ENCODE measurements around the gene MAPT.

MAPT gene

DNA sequence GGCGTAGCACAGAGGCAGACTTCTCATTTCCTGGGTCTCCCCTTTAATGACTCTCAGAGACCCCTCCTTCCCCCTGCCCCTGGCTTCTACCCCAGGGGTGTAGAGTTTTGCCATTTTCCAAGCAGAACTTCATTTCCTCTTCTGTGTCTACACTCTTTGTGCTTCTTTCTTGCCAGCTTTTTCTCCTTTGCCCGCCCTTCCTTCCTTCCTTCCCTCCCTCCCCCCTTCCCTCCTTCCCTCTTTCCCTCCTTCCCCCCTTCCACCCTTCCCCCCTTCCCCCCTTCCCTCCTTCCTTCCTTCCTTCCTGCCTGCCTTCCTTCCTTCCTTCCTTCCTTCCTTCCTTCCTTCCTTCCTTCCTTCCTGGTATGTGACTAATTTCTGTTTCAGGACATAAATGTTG, 47.0 kb downstream of the MAPT start:
- no peak for TF ChIP-seq EGR1 (IDR thresholded peaks at IDR 0.05)
- no peak for TF ChIP-seq TEAD4 (IDR thresholded peaks at IDR 0.05)
- TF ChIP-seq EP300 (IDR thresholded peaks at IDR 0.05; ENCODE audit: borderline replicate concordance), result no peak
- TF ChIP-seq FOXM1 (IDR thresholded peaks at IDR 0.05; ENCODE audit: borderline replicate concordance, low read depth), result no peak
- TF ChIP-seq TAF1 (IDR thresholded peaks at IDR 0.05; ENCODE audit: low read depth), result no peak
- TF ChIP-seq ZBTB7A (IDR thresholded peaks at IDR 0.05; ENCODE audit: low read depth), result no peak
- no peak for TF ChIP-seq TCF12 (IDR thresholded peaks at IDR 0.05; ENCODE audit: low read depth)
- TF ChIP-seq RAD21 (IDR thresholded peaks at IDR 0.05; ENCODE audit: low read depth), result no peak
- TF ChIP-seq CEBPB (IDR thresholded peaks at IDR 0.05), result no peak

DNA sequence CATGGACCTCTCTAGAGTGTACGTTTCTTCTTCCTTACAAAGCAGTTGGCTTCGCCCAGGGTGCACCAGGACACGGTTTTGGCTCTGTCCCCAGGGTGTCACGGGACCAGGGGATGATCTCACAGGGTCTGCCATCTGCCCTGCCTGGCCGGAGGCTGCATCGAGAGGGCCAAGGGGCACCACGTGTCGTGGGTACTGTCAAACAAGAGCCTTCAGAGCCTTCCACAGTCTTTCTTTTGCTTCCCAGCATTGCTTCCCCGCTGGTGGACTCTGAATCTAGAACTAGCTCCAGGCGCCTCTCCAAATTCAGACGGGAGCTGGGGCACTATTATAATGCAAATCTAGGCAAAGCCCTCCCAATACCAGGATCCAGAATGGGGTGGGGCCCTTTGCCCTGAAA, 47.9 kb downstream of the MAPT start:
- TF ChIP-seq TCF12 (IDR thresholded peaks at IDR 0.05; ENCODE audit: low read depth), result no peak

DNA sequence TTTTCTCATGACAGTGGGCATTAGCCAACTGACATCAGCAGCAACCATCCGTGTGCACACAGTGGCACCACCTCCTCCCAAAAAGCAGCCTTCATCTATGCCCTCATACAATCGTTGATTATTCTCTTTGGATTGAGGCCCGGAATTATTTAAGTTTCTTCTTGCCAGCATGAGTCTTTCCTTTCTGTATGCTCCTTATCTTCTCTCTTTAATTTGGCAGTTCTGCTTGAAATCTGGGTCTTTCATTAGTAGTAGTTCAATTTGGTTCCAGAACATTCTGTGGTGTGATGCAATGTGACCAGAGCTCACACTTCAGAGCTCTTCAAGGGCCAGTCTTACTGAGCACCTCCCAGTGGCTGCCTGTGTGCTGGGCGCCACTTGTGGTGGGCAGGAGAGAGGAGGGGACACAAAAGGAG, 52.5 kb downstream of the MAPT start:
- TF ChIP-seq YY1 (IDR thresholded peaks at IDR 0.05; ENCODE audit: low read depth) (no peak), FOXM1 (IDR thresholded peaks at IDR 0.05; ENCODE audit: borderline replicate concordance, low read depth) (no peak), TCF12 (IDR thresholded peaks at IDR 0.05; ENCODE audit: low read depth) (no peak), NFIC (IDR thresholded peaks at IDR 0.05) (no peak), CEBPB (IDR thresholded peaks at IDR 0.05) (no peak), TEAD4 (IDR thresholded peaks at IDR 0.05) (no peak)
- TF ChIP-seq, protein P1, sequence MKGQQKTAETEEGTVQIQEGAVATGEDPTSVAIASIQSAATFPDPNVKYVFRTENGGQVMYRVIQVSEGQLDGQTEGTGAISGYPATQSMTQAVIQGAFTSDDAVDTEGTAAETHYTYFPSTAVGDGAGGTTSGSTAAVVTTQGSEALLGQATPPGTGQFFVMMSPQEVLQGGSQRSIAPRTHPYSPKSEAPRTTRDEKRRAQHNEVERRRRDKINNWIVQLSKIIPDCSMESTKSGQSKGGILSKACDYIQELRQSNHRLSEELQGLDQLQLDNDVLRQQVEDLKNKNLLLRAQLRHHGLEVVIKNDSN (IDR thresholded peaks at IDR 0.05), result no peak
- TF ChIP-seq, protein P2, sequence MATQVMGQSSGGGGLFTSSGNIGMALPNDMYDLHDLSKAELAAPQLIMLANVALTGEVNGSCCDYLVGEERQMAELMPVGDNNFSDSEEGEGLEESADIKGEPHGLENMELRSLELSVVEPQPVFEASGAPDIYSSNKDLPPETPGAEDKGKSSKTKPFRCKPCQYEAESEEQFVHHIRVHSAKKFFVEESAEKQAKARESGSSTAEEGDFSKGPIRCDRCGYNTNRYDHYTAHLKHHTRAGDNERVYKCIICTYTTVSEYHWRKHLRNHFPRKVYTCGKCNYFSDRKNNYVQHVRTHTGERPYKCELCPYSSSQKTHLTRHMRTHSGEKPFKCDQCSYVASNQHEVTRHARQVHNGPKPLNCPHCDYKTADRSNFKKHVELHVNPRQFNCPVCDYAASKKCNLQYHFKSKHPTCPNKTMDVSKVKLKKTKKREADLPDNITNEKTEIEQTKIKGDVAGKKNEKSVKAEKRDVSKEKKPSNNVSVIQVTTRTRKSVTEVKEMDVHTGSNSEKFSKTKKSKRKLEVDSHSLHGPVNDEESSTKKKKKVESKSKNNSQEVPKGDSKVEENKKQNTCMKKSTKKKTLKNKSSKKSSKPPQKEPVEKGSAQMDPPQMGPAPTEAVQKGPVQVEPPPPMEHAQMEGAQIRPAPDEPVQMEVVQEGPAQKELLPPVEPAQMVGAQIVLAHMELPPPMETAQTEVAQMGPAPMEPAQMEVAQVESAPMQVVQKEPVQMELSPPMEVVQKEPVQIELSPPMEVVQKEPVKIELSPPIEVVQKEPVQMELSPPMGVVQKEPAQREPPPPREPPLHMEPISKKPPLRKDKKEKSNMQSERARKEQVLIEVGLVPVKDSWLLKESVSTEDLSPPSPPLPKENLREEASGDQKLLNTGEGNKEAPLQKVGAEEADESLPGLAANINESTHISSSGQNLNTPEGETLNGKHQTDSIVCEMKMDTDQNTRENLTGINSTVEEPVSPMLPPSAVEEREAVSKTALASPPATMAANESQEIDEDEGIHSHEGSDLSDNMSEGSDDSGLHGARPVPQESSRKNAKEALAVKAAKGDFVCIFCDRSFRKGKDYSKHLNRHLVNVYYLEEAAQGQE (IDR thresholded peaks at IDR 0.05; ENCODE audit: low read depth), result no peak

DNA sequence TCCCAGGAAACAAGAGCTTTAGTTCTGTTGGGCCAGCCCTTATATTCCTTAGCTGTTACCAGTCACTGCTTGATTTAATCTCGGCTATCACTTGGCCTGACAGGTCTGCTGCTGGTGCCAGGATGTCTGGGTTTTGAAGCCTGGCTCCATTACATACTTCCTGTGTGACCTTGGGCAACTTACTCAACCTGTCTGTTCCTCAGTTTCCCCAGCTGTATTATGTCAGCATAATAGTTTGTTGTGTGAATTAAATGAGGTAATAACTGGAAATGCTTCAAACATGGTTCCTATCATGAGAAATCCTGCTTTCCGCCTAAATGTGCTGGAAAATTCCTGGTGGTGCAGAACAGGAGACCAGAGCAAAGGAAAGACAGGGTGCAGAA, 54.1 kb downstream of the MAPT start:
- no peak for TF ChIP-seq CREB1 (IDR thresholded peaks at IDR 0.05; ENCODE audit: low read depth)
- TF ChIP-seq TEAD4 (IDR thresholded peaks at IDR 0.05), result no peak
- TF ChIP-seq EGR1 (IDR thresholded peaks at IDR 0.05), result no peak
- TF ChIP-seq, protein P1 (IDR thresholded peaks at IDR 0.05), result no peak
- TF ChIP-seq, protein P2 (IDR thresholded peaks at IDR 0.05; ENCODE audit: low read depth), result no peak
- TF ChIP-seq TCF12 (IDR thresholded peaks at IDR 0.05; ENCODE audit: low read depth), result no peak
- no peak for TF ChIP-seq NFIC (IDR thresholded peaks at IDR 0.05)
- TF ChIP-seq, protein P3, sequence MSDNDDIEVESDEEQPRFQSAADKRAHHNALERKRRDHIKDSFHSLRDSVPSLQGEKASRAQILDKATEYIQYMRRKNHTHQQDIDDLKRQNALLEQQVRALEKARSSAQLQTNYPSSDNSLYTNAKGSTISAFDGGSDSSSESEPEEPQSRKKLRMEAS (IDR thresholded peaks at IDR 0.05), result no peak
- no peak for TF ChIP-seq CEBPB (IDR thresholded peaks at IDR 0.05)
- TF ChIP-seq TAF1 (IDR thresholded peaks at IDR 0.05; ENCODE audit: low read depth), result no peak
- TF ChIP-seq YY1 (IDR thresholded peaks at IDR 0.05; ENCODE audit: low read depth), result no peak
- no peak for TF ChIP-seq FOXM1 (IDR thresholded peaks at IDR 0.05; ENCODE audit: borderline replicate concordance, low read depth)
- TF ChIP-seq ZBTB7A (IDR thresholded peaks at IDR 0.05; ENCODE audit: low read depth), result no peak
- no peak for TF ChIP-seq RAD21 (IDR thresholded peaks at IDR 0.05; ENCODE audit: low read depth)
- TF ChIP-seq EP300 (IDR thresholded peaks at IDR 0.05; ENCODE audit: borderline replicate concordance), result no peak

DNA sequence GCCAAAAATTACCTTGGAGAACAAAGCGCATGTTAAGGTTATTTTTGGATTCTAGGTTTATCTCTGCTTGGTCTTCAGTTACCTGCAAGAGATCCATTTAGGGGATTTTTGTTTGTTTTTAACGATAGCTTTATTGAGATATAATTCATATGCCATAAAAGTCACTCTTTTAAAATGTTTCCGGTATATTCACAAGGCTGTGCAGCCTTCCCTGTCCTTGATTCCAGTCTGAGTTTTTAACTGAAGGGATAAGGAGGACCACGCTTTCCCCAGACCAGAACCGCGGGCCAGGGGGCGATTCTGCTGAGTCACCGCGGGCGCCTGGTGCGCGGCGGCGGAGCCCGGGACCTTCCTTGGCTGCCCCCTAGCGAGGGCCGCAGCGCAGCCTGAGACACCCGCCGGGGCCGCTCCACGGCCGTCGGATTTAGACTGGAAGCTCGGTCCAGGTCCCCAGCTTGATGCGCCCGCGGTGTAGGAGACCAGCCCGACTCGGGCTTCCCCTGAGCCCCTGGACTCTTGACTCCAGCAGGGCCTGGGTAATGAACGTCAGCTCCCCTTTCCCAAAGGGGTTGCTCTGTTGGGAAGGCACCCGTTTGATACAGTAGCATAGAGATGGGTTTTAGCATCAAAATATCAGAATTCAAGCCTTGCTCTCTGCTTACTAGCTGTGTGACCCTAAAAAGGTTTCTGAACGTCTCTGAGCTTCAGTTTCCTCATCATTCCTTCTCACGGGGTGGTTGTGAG, 54.7 kb downstream of the MAPT start:
- no peak for TF ChIP-seq CEBPB (IDR thresholded peaks at IDR 0.05)
- TF ChIP-seq, protein P3 (IDR thresholded peaks at IDR 0.05), result no peak
- TF ChIP-seq ZBTB7A (IDR thresholded peaks at IDR 0.05; ENCODE audit: low read depth), result peak; percentile 66; the same call in 1 of the 2 replicates
- TF ChIP-seq RAD21 (IDR thresholded peaks at IDR 0.05; ENCODE audit: low read depth), result peak; percentile 54

DNA sequence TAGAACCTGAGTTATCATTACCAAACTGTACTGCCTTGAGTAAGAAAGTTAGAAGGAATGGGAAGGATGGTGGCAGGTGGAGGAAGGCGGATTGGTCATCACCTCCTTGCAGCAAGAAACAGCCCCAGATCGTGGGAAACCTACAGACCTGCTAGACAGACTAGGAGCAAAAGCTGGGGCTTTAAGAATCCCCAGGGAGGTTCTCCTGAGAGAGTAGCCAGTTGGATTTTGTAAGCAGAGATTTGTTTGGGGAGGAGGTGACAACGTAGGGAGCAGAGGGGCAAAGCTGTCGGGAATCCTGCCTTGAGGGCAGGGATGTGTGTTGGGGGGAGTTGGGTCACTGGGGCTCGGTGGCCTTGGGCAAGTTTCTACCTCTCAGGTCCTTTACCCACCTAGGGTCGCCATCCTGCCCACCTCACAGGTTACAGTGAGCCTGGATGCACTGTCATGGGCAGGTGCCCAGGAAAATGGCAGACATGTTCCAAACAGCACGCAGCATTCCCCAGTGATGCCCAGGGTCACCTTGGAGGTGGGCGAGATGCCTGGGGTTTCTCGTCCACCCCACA, 55.5 kb downstream of the MAPT start:
- TF ChIP-seq TEAD4 (IDR thresholded peaks at IDR 0.05), result no peak
- TF ChIP-seq YY1 (IDR thresholded peaks at IDR 0.05; ENCODE audit: low read depth), result no peak
- no peak for TF ChIP-seq TCF12 (IDR thresholded peaks at IDR 0.05; ENCODE audit: low read depth)
- no peak for TF ChIP-seq CEBPB (IDR thresholded peaks at IDR 0.05)
- no peak for TF ChIP-seq FOXM1 (IDR thresholded peaks at IDR 0.05; ENCODE audit: borderline replicate concordance, low read depth)
- no peak for TF ChIP-seq ZBTB7A (IDR thresholded peaks at IDR 0.05; ENCODE audit: low read depth)
- TF ChIP-seq EP300 (IDR thresholded peaks at IDR 0.05; ENCODE audit: borderline replicate concordance), result no peak
- no peak for TF ChIP-seq EGR1 (IDR thresholded peaks at IDR 0.05)
- TF ChIP-seq, protein P1 (IDR thresholded peaks at IDR 0.05), result no peak
- no peak for TF ChIP-seq CREB1 (IDR thresholded peaks at IDR 0.05; ENCODE audit: low read depth)
- no peak for TF ChIP-seq TAF1 (IDR thresholded peaks at IDR 0.05; ENCODE audit: low read depth)

Measured in Ishikawa (cell line).